ENCODE data around the gene KLKB1. TPM values are rescaled to one million over a fixed set of nuclear protein-coding genes. Genes with fewer than 3 reads are reported as not detected.

Gene KLKB1
- total RNA-seq, 1 experiment from 2014 or later: not detected

DNA sequence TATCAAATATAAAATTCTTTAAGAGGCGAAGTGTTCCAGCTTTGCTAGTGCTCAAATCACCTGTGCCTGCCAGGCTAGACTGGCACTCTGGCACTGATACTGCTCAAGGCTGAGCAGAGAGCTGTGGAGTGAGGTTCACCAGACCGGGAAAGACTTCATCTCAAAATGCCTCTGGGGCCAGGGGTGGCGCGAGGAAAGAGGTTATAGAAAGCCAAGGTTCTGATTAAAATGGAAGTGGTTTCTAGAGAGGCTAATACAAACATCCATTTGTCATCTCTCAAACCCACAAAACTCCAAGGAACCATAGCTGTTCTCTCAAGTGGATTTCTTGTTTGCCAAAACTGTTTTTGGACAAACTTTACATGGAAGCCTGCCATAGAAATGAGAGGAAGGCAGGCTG, 80.2 kb downstream of the KLKB1 start:
- ChIA-PET POLR2A (no interaction called here), CTCF (no interaction called here)
- intact Hi-C loops (cut with micrococcal nuclease; ENCODE audit: unreplicated experiment) (loop anchor here (5.0 kb wide), 1 partner anchor 270 kb away; no protein-coding TSS in a partner anchor), in situ Hi-C loops (cut with HindIII; ENCODE audit: low pct_unique_long_range_greater_than_20kb, low sequenced_read_pairs) (no loop called here)
- Histone ChIP-seq H3K4me1 (ENCODE audit: control insufficient read depth, insufficient read depth, low read length) (no peaks in the 10 kb centered on the region), H3K27me3 (ENCODE audit: control insufficient read depth, insufficient read depth, low read length) (peaks cover 2% of the 10 kb centered on the region; the same call in 1 of the 2 replicates), H3K9me3 (ENCODE audit: control insufficient read depth, insufficient read depth, low read depth, low read length) (no peaks in the 10 kb centered on the region), H3K36me3 (ENCODE audit: control insufficient read depth, insufficient read depth, low read length) (no peaks in the 10 kb centered on the region), H3K4me3 (ENCODE audit: low read depth in 2 of 2, low read length in 2 of 2) (no peak overlapping the region), H3K27ac (ENCODE audit: low read length) (no peak overlapping the region)
- ATAC-seq: no peak
- no peak for DNase-seq (ENCODE audit: low read depth, low spot score)
- no TSS peak for BruUV-seq (replicated peaks)
- TF ChIP-seq, protein P1, sequence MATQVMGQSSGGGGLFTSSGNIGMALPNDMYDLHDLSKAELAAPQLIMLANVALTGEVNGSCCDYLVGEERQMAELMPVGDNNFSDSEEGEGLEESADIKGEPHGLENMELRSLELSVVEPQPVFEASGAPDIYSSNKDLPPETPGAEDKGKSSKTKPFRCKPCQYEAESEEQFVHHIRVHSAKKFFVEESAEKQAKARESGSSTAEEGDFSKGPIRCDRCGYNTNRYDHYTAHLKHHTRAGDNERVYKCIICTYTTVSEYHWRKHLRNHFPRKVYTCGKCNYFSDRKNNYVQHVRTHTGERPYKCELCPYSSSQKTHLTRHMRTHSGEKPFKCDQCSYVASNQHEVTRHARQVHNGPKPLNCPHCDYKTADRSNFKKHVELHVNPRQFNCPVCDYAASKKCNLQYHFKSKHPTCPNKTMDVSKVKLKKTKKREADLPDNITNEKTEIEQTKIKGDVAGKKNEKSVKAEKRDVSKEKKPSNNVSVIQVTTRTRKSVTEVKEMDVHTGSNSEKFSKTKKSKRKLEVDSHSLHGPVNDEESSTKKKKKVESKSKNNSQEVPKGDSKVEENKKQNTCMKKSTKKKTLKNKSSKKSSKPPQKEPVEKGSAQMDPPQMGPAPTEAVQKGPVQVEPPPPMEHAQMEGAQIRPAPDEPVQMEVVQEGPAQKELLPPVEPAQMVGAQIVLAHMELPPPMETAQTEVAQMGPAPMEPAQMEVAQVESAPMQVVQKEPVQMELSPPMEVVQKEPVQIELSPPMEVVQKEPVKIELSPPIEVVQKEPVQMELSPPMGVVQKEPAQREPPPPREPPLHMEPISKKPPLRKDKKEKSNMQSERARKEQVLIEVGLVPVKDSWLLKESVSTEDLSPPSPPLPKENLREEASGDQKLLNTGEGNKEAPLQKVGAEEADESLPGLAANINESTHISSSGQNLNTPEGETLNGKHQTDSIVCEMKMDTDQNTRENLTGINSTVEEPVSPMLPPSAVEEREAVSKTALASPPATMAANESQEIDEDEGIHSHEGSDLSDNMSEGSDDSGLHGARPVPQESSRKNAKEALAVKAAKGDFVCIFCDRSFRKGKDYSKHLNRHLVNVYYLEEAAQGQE (IDR thresholded peaks at IDR 0.05; ENCODE audit: insufficient read depth in 1 of 2, low read depth in 2 of 2, low read length in 1 of 2): no peak
- no peak for TF ChIP-seq TCF7L2 (IDR thresholded peaks at IDR 0.05; ENCODE audit: low read depth, low read length)
- no peak for TF ChIP-seq POLR2AphosphoS5 (IDR thresholded peaks at IDR 0.05; ENCODE audit: low read depth, low read length)
- TF ChIP-seq, protein P2, sequence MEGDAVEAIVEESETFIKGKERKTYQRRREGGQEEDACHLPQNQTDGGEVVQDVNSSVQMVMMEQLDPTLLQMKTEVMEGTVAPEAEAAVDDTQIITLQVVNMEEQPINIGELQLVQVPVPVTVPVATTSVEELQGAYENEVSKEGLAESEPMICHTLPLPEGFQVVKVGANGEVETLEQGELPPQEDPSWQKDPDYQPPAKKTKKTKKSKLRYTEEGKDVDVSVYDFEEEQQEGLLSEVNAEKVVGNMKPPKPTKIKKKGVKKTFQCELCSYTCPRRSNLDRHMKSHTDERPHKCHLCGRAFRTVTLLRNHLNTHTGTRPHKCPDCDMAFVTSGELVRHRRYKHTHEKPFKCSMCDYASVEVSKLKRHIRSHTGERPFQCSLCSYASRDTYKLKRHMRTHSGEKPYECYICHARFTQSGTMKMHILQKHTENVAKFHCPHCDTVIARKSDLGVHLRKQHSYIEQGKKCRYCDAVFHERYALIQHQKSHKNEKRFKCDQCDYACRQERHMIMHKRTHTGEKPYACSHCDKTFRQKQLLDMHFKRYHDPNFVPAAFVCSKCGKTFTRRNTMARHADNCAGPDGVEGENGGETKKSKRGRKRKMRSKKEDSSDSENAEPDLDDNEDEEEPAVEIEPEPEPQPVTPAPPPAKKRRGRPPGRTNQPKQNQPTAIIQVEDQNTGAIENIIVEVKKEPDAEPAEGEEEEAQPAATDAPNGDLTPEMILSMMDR (IDR thresholded peaks at IDR 0.05): no peak
- no peak for TF ChIP-seq SIN3A (IDR thresholded peaks at IDR 0.05; ENCODE audit: borderline replicate concordance, insufficient read depth, low read depth, low read length)

DNA sequence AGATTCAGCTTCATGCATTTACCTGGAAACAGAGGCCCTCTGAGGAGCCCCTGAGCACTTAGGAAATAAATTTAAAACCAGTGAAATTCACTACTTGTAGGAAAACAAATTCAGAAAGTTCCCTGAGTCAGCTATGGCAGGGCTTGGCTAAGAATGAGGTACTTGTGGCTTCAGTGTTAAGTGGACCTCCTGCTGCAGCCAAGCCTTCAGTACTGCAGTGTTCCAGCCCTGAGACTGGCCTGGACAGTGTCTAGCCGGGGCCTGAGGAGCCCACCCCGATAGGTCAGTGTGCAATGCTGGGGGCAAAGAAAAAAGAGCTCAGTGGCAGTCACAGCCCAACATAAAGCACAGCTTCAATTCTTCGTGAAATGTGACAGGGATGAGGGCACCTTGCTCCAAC, 80.6 kb downstream of the KLKB1 start:
- no peak for TF ChIP-seq SIN3A (IDR thresholded peaks at IDR 0.05; ENCODE audit: borderline replicate concordance, insufficient read depth, low read depth, low read length)
- TF ChIP-seq, protein P1 (IDR thresholded peaks at IDR 0.05; ENCODE audit: insufficient read depth in 1 of 2, low read depth in 2 of 2, low read length in 1 of 2): no peak
- TF ChIP-seq POLR2AphosphoS5 (IDR thresholded peaks at IDR 0.05; ENCODE audit: low read depth, low read length): no peak
- TF ChIP-seq, protein P2 (IDR thresholded peaks at IDR 0.05): no peak
- no peak for TF ChIP-seq TCF7L2 (IDR thresholded peaks at IDR 0.05; ENCODE audit: low read depth, low read length)
- CTCF ChIA-PET: no interaction called here
- BruUV-seq (replicated peaks): no TSS peak

More for the DNA sequence above, 80.6 kb downstream of the KLKB1 start:
- Histone ChIP-seq H3K9me3 (ENCODE audit: control insufficient read depth, insufficient read depth, low read depth, low read length) (no peaks in the 10 kb centered on the region), H3K36me3 (ENCODE audit: control insufficient read depth, insufficient read depth, low read length) (no peaks in the 10 kb centered on the region), H3K4me3 (ENCODE audit: low read depth in 2 of 2, low read length in 2 of 2) (no peak overlapping the region), H3K27me3 (ENCODE audit: control insufficient read depth, insufficient read depth, low read length) (peaks cover 2% of the 10 kb centered on the region; the same call in 1 of the 2 replicates), H3K27ac (ENCODE audit: low read length) (no peak overlapping the region), H3K4me1 (ENCODE audit: control insufficient read depth, insufficient read depth, low read length) (no peaks in the 10 kb centered on the region)
- DNase-seq (ENCODE audit: low read depth, low spot score) (no peak), ATAC-seq (no peak)
- in situ Hi-C loops (cut with HindIII; ENCODE audit: low pct_unique_long_range_greater_than_20kb, low sequenced_read_pairs): no loop called here
- intact Hi-C loops (cut with micrococcal nuclease; ENCODE audit: unreplicated experiment): loop anchor here (5.0 kb wide), 1 partner anchor 269 kb away; no protein-coding TSS in a partner anchor
- POLR2A ChIA-PET: no interaction called here

Data from Panc1 (cell line).